Loucy (cell line): ENCODE data around the gene SIRT7.
A peak's percentile ranks its signal among the peaks of the same experiment; 100 is the strongest.
"Not testable (repeated sequence)": the region's sequence is repeated elsewhere in the genome, so short reads cannot be mapped to it uniquely, and the experiment has no call there.

Experiments
- H2AFZ ChIP-seq: fragments of 200-600 bp; sonication (generic); 2 replicates; pipeline ENCODE4 v1.6.0; 2016; ENCODE audit warnings: antibody characterized with exemption, mild to moderate bottlenecking, low read length, moderate library complexity
- H3F3A ChIP-seq: fragments of 200-600 bp; 2 replicates; pipeline ENCODE4 v1.6.0; 2016; ENCODE audit warnings: antibody characterized with exemption, low read depth, mild to moderate bottlenecking
- H3K27me3 ChIP-seq: fragments of 200-600 bp; sonication (generic); 2 replicates; pipeline ENCODE4 v1.6.1; 2014; ENCODE audit warnings: low read length, mild to moderate bottlenecking; ENCODE audit not compliant: insufficient read depth, poor library complexity, severe bottlenecking
- H3K36me3 ChIP-seq: fragments of 200-600 bp; sonication (generic); 2 replicates; pipeline ENCODE4 v1.6.1; 2016; ENCODE audit warnings: low read length; ENCODE audit not compliant: insufficient read depth
- H3K4me1 ChIP-seq: fragments of 200-600 bp; sonication (generic); 2 replicates; pipeline ENCODE4 v1.5.1; 2014; ENCODE audit warnings: low read length, mild to moderate bottlenecking; ENCODE audit not compliant: insufficient read depth, poor library complexity, severe bottlenecking
- H3K4me2 ChIP-seq: fragments of 200-600 bp; sonication (generic); 2 replicates; pipeline ENCODE4 v1.6.0; 2014; ENCODE audit warnings: antibody characterized with exemption, low read length, low read depth, mild to moderate bottlenecking; ENCODE audit not compliant: poor library complexity, severe bottlenecking
- H3K4me3 ChIP-seq: fragments of 200-600 bp; sonication (generic); 2 replicates; pipeline ENCODE4 v1.5.1; 2014; ENCODE audit warnings: low read length, mild to moderate bottlenecking, mixed read lengths; ENCODE audit not compliant: poor library complexity, severe bottlenecking
- H3K79me2 ChIP-seq: fragments of 200-600 bp; sonication (generic); 2 replicates; pipeline ENCODE4 v1.6.1; 2014; ENCODE audit warnings: low read length; ENCODE audit not compliant: insufficient read depth
- H3K9ac ChIP-seq: fragments of 200-600 bp; sonication (generic); 2 replicates; pipeline ENCODE4 v1.6.0; 2014; ENCODE audit warnings: mild to moderate bottlenecking, low read depth, low read length, moderate library complexity; ENCODE audit not compliant: poor library complexity, severe bottlenecking
- H3K9me2 ChIP-seq: fragments of 200-600 bp; sonication (generic); replicated peaks from 2 replicates; pipeline ENCODE4 v1.6.1; 2016; ENCODE audit warnings: low read depth, low read length, mixed read lengths
- H3K9me3 ChIP-seq: fragments of 200-600 bp; sonication (generic); 2 replicates; pipeline ENCODE4 v1.6.1; 2014; ENCODE audit warnings: mild to moderate bottlenecking, antibody characterized with exemption, low read length, low read depth; ENCODE audit not compliant: insufficient read depth
- H4K20me1 ChIP-seq: fragments of 200-600 bp; sonication (generic); 2 replicates; pipeline ENCODE4 v1.6.0; 2014; ENCODE audit warnings: antibody characterized with exemption, low read length, mild to moderate bottlenecking; ENCODE audit not compliant: insufficient read depth, poor library complexity, severe bottlenecking
- CTCF ChIP-seq: fragments of 200-600 bp; sonication (generic); conservative IDR thresholded peaks from 2 replicates; pipeline ENCODE4 v1.5.1; 2014; ENCODE audit warnings: mild to moderate bottlenecking, antibody characterized with exemption, low read length
- EZH2phosphoT487 ChIP-seq: fragments of 200-600 bp; IDR thresholded peaks from 2 replicates; pipeline ENCODE4 v1.6.1; 2018; ENCODE audit warnings: antibody characterized with exemption, mild to moderate bottlenecking, moderate library complexity, borderline replicate concordance

The SIRT7 gene

DNA sequence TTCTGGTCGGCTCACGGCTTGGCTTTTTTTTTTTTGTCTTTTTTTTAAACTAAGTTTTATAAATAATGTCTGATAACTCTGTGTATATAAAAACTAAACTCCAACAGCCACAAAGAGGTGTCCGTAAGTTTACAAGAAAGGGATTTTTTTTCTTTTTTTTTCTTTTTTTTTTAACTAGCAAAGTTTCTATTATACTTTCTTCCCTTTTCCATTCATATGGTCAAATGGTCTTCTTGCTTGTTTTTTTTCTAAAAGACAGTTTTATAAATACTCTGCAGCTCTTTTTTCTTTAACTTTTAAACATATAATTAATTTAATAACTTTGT, 3.5 kb upstream of the SIRT7 start:
- Histone ChIP-seq H3K79me2 (peaks cover 55% of the 10 kb centered on the region), H3F3A (no peaks in the 10 kb centered on the region), H3K4me2 (no peak overlapping the region), H2AFZ (no peak overlapping the region), H3K4me3 (no peak overlapping the region), H3K4me1 (peaks cover 27% of the 10 kb centered on the region), H3K36me3 (0 out of 2 replicates have a peak, but pooled peaks cover 4% of the 10 kb centered on the region), H3K9ac (no peak overlapping the region), H3K9me2 (no peaks in the 10 kb centered on the region), H4K20me1 (peaks cover 24% of the 10 kb centered on the region), H3K27me3 (no peaks in the 10 kb centered on the region), H3K9me3 (no peaks in the 10 kb centered on the region)
- TF ChIP-seq CTCF (no peak), EZH2phosphoT487 (no peak)

- Histone ChIP-seq H3K4me2 (no peak overlapping the region), H4K20me1 (peaks cover 24% of the 10 kb centered on the region), H2AFZ (no peak overlapping the region), H3K36me3 (0 out of 2 replicates have a peak, but pooled peaks cover 4% of the 10 kb centered on the region), H3K9ac (no peak overlapping the region), H3K4me3 (no peak overlapping the region), H3F3A (no peaks in the 10 kb centered on the region), H3K4me1 (peaks cover 21% of the 10 kb centered on the region), H3K9me2 (no peaks in the 10 kb centered on the region), H3K27me3 (no peaks in the 10 kb centered on the region), H3K79me2 (peaks cover 55% of the 10 kb centered on the region), H3K9me3 (no peaks in the 10 kb centered on the region)
- TF ChIP-seq CTCF (no peak), EZH2phosphoT487 (no peak)
These were observed 2.9 kb upstream of the SIRT7 start for GRCh38 chr17:81920612-81921536.

DNA sequence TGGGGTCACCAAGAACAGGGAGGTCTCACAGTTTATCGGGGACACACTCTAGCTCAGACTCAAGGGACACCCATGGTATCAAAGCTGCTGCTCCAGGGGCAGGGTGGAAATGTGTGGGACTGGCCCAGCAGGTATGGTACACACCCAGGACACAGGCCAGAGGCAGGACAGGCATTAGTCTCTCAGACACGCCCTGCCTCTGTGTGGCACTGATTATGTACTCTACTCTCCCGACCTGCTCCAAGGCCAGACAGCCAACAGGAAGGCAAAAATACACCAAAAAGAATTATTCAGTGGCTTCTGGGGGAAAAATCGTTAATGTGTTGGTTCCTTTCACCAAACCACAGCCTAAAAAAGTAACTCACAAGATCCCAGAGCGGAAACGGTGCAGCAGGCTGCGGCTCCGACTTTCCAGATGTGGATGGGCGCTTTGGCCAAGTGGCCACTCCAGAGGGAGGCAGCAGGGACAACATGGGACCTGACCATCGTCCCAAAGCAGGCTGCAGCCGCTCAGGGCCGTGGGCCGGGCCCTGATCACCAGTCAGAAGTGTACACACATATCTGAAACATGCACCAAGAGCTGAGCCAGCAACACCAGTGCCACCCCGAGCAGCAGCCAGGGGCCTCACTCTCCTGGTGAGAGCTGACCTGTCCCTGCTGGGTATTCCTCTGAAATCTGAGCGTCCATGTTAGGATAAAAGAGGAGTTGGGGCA, 1.0 kb upstream of the SIRT7 start:
- H3K4me1 ChIP-seq, result peaks cover 9% of the 10 kb centered on the region
- no peak overlapping the region for H3K4me2 ChIP-seq
- H3K79me2 ChIP-seq, result peaks cover 49% of the 10 kb centered on the region
- no peak overlapping the region for H2AFZ ChIP-seq
- no peaks in the 10 kb centered on the region for H3K27me3 ChIP-seq
- H3F3A ChIP-seq, result no peaks in the 10 kb centered on the region
- H3K9me3 ChIP-seq, result no peaks in the 10 kb centered on the region
- H3K9ac ChIP-seq, result no peak overlapping the region
- no peak overlapping the region for H3K4me3 ChIP-seq
- peaks cover 17% of the 10 kb centered on the region; the same call in 1 of the 2 replicates for H3K36me3 ChIP-seq
- no peaks in the 10 kb centered on the region for H3K9me2 ChIP-seq
- H4K20me1 ChIP-seq, result peaks cover 23% of the 10 kb centered on the region
- TF ChIP-seq EZH2phosphoT487, result no peak
- TF ChIP-seq CTCF, result no peak

GRCh38 chr17:81918333-81918669, 325 bp upstream of the SIRT7 start:
- Histone ChIP-seq H3K36me3 (peaks cover 24% of the 10 kb centered on the region; the same call in 1 of the 2 replicates), H3K4me2 (peak overlapping the region; percentile 87), H3K79me2 (peaks cover 42% of the 10 kb centered on the region), H3K4me3 (peak overlapping the region; percentile 79), H4K20me1 (peaks cover 20% of the 10 kb centered on the region)
- not testable (repeated sequence) for H2AFZ ChIP-seq, H3K27me3 ChIP-seq, H3K4me1 ChIP-seq, H3K9me3 ChIP-seq, H3K9ac ChIP-seq, H3K9me2 ChIP-seq, H3F3A ChIP-seq
